Upper lobe of left lung (tissue), 6 donors: ENCODE data around the gene RC3H2. TPM values are rescaled to one million over a fixed set of nuclear protein-coding genes. Genes with fewer than 3 reads are reported as not detected.

ENCODE experiments used
- ATAC-seq, 2 donors: fragments of 200-7000 bp; cut with Tn5 transposase; one replicate each; pipeline ENCODE4 v1.9.1; 2022; ENCODE audit warnings: mild to moderate bottlenecking in 2 of 2, moderate library complexity in 2 of 2; ENCODE audit not compliant: low FRiP score in 2 of 2
- DNase-seq, 2 donors: peaks; one replicate each; pipeline ENCODE4 v3.0.0-alpha.2; 2019 to 2020
- H3K27ac ChIP-seq, 4 donors: fragments of 200-600 bp; sonication (generic); one replicate each; pipeline ENCODE4 v1.5.1; 2016 to 2019
- H3K27me3 ChIP-seq, 4 donors: fragments of 200-600 bp; sonication (generic); one replicate each; pipeline ENCODE4 v1.5.1; 2017 to 2019
- H3K36me3 ChIP-seq, 4 donors: fragments of 200-600 bp; sonication (generic); one replicate each; pipeline ENCODE4 v1.5.1; 2016 to 2019
- H3K4me1 ChIP-seq, 4 donors: fragments of 200-600 bp; sonication (generic); one replicate each; pipeline ENCODE4 v1.5.1; 2018 to 2019
- H3K4me3 ChIP-seq, 4 donors: fragments of 200-600 bp; sonication (generic); one replicate each; pipeline ENCODE4 v1.5.1; 2017 to 2019; ENCODE audit warnings: mild to moderate bottlenecking in 2 of 4, moderate library complexity in 1 of 4
- H3K9me3 ChIP-seq, 4 donors: fragments of 200-600 bp; sonication (generic); one replicate each; pipeline ENCODE4 v1.5.1; 2018 to 2019
- EP300 ChIP-seq, 4 donors: sonication (generic); formaldehyde crosslinking; IDR thresholded peaks; one replicate each; pipeline ENCODE4 v1.5.1; 2017; ENCODE audit warnings: antibody characterized with exemption in 4 of 4, control low read depth in 2 of 4
- POLR2A ChIP-seq, 4 donors: fragments of 450-650 bp; IDR thresholded peaks; one replicate each; pipeline ENCODE4 v1.5.1; 2016 to 2017; ENCODE audit warnings: antibody characterized with exemption in 4 of 4, mild to moderate bottlenecking in 2 of 4
- POLR2AphosphoS5 ChIP-seq, 2 donors: sonication (generic); formaldehyde crosslinking; IDR thresholded peaks; one replicate each; pipeline ENCODE4 v1.5.1; 2017; ENCODE audit warnings: antibody characterized with exemption in 2 of 2
- WGBS, 2 donors: methylation state at CpG; one replicate each; pipeline ENCODE4 v1.1.5; 2017 to 2018; 5-methylcytosine and 5-hydroxymethylcytosine counted together
- small RNA-seq, 4 donors: library from RNA; depleted of rRNA; stranded (forward); fragments of <200 nt; gene quantifications; one replicate each; pipeline ENCODE3, GENCODE V24; 2016
- total RNA-seq, 6 donors: library from RNA; depleted of rRNA in 4 of 6; stranded (reverse); fragments of >200 nt in 4 of 6; gene quantifications; one replicate each; pipeline versions ENCODE4 v1.1.0 to v1.2.1, GENCODE V29; 2016 to 2021
- TF ChIP-seq, protein P1 (sequence below), 6 experiments: fragments of 450-650 bp in 4 of 6; fragments of 200-600 bp in 2 of 6; sonication (generic) in 2 of 6; IDR thresholded peaks; one replicate each; pipeline ENCODE4 v1.5.1; 2016 to 2019; ENCODE audit warnings: antibody characterized with exemption in 6 of 6
- donor health status: DM: no; HTN: no; CAD: no; lungs with moderate emphysema.
- donor health status: DM: no; HTN: yes; CAD: no; lungs with severe emphysema.

The RC3H2 gene
- total RNA-seq, 6 donors from 2014 or later: 23.9 to 65.0 (median 40.2) TPM

DNA sequence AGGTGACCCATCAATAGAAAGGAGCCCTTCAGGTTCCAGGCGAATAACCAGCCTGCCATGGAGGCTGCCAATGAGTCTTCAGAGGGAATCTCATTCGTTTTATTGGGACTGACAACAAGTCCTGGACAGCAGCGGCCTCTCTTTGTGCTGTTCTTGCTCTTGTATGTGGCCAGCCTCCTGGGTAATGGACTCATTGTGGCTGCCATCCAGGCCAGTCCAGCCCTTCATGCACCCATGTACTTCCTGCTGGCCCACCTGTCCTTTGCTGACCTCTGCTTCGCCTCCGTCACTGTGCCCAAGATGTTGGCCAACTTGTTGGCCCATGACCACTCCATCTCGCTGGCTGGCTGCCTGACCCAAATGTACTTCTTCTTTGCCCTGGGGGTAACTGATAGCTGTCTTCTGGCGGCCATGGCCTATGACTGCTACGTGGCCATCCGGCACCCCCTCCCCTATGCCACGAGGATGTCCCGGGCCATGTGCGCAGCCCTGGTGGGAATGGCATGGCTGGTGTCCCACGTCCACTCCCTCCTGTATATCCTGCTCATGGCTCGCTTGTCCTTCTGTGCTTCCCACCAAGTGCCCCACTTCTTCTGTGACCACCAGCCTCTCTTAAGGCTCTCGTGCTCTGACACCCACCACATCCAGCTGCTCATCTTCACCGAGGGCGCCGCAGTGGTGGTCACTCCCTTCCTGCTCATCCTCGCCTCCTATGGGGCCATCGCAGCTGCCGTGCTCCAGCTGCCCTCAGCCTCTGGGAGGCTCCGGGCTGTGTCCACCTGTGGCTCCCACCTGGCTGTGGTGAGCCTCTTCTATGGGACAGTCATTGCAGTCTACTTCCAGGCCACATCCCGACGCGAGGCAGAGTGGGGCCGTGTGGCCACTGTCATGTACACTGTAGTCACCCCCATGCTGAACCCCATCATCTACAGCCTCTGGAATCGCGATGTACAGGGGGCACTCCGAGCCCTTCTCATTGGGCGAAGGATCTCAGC, 104.8 kb downstream of the RC3H2 start, which contains the start of gene OR1K1:
Gene OR1K1 (plus strand): TSS at position 58 of the 995 bp plus-strand sequence. CDS start 0 bp downstream, at position 58.
- no peaks in the 10 kb centered on the region for H3K4me1 ChIP-seq
- TF ChIP-seq POLR2AphosphoS5 (IDR thresholded peaks at IDR 0.05) (no peak), EP300 (IDR thresholded peaks at IDR 0.05) (no peak), POLR2A (IDR thresholded peaks at IDR 0.05) (no peak)
- TF ChIP-seq, protein P1, sequence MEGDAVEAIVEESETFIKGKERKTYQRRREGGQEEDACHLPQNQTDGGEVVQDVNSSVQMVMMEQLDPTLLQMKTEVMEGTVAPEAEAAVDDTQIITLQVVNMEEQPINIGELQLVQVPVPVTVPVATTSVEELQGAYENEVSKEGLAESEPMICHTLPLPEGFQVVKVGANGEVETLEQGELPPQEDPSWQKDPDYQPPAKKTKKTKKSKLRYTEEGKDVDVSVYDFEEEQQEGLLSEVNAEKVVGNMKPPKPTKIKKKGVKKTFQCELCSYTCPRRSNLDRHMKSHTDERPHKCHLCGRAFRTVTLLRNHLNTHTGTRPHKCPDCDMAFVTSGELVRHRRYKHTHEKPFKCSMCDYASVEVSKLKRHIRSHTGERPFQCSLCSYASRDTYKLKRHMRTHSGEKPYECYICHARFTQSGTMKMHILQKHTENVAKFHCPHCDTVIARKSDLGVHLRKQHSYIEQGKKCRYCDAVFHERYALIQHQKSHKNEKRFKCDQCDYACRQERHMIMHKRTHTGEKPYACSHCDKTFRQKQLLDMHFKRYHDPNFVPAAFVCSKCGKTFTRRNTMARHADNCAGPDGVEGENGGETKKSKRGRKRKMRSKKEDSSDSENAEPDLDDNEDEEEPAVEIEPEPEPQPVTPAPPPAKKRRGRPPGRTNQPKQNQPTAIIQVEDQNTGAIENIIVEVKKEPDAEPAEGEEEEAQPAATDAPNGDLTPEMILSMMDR (IDR thresholded peaks at IDR 0.05): no peak
- H3K4me3 ChIP-seq: no peak within 1 kb of the TSS
- ATAC-seq: peak in 1 of 2 donors; percentile 59
- WGBS, 2 donors: 96 to 97% methylated on average over 21 to 29 of the region's 30 CpGs
- H3K36me3 ChIP-seq: no peaks in the 10 kb centered on the region
- no peak within 1 kb of the TSS for H3K27ac ChIP-seq
- H3K27me3 ChIP-seq: no peaks in the 10 kb centered on the region
- peak in 1 of 2 donors; percentile 50 for DNase-seq
- H3K9me3 ChIP-seq: no peaks in the 10 kb centered on the region

DNA sequence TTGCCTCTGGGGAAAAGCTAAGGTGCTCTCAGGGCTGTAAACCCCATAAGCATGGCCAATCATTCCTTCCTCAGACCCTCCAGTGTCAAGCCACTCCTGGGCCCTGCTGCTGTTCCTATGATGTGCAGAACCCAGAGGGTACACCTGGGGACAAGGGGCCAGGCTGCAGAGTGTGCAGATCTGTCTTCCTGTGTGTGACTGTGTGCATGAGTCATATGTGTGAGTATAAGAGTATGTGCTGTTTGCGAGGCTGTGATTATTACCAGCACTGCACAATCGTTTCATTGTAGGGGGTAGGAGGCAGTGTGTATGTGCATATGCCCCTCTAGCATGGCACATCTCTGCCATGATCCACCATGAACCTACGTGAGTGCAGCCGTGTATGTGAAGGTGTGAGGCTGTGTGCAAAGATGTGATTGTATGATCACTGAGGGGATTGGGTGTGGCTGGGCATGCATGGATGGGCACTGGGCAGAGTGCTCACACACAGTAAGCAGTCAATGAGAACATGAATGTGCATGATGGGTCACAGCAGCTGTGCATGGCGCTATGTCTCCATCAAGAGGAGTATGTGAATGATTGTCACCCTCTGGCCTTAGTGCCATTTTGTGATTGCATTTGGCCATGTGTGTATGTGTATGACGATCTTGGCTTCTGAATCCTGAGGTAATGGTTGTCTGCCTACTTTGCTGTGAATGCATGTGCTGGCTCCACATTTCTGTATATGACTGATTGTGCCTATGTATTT, 107.7 kb downstream of the RC3H2 start:
- TF ChIP-seq POLR2AphosphoS5 (IDR thresholded peaks at IDR 0.05) (no peak), EP300 (IDR thresholded peaks at IDR 0.05) (no peak), POLR2A (IDR thresholded peaks at IDR 0.05) (no peak)
- TF ChIP-seq, protein P1 (IDR thresholded peaks at IDR 0.05): no peak
- WGBS, 2 donors: 81 to 95% methylated on average over 4 to 6 of the region's 6 CpGs

More for the DNA sequence above, 107.7 kb downstream of the RC3H2 start:
- H3K27ac ChIP-seq: no peak overlapping the region
- no peaks in the 10 kb centered on the region for H3K9me3 ChIP-seq
- no peak overlapping the region for H3K4me3 ChIP-seq
- no peaks in the 10 kb centered on the region for H3K27me3 ChIP-seq
- ATAC-seq: peak in 1 of 2 donors; percentile 55
- H3K36me3 ChIP-seq: no peaks in the 10 kb centered on the region
- no peak for DNase-seq
- no peaks in the 10 kb centered on the region for H3K4me1 ChIP-seq

Small RNA genes within 50 kb of the gene (small RNA-seq; reads per million reads assigned to genes)
- gene RNY1P15 (0 reads per million in 4 donors), gene SNORD90 (626 to 2,695 (median 2,095) reads per million in 4 donors)

Other genes starting within 250 kb of the RC3H2 start
- gene OR1B1, start 247.7 kb downstream of the RC3H2 start, total RNA-seq: under 1 TPM in 2 of 6 donors, not detected in 4; 0.23 to 0.55 TPM
- gene OR1L1, start 243.6 kb downstream of the RC3H2 start, total RNA-seq: not detected
- not detected for gene OR1L3, start 230.2 kb downstream of the RC3H2 start, total RNA-seq
- gene OR1L4, start 181.4 kb downstream of the RC3H2 start, total RNA-seq: not detected
- gene OR1L6, start 163.1 kb downstream of the RC3H2 start, total RNA-seq: not detected
- gene OR5C1, start 116.4 kb downstream of the RC3H2 start, total RNA-seq: not detected
- gene OR1K1, start 105.2 kb downstream of the RC3H2 start, total RNA-seq: not detected
- gene PDCL, start 76.8 kb downstream of the RC3H2 start, total RNA-seq: 10 to 100 TPM; 18.3 to 34.3 (median 25.2) TPM
- 10 to 100 TPM in 1 of 6 donors, 1 to 10 TPM in 5; 2.7 to 10.9 (median 7.1) TPM for gene ZBTB6, start 8.0 kb upstream of the RC3H2 start, total RNA-seq
- 1 to 10 TPM; 2.9 to 8.0 (median 5.2) TPM for gene ZBTB26, start 26.2 kb upstream of the RC3H2 start, total RNA-seq
- gene RABGAP1, start 35.7 kb upstream of the RC3H2 start, total RNA-seq: 100 to 1,000 TPM in 2 of 6 donors, 10 to 100 TPM in 4; 41.7 to 147 (median 62.6) TPM
- gene GPR21, start 128.3 kb upstream of the RC3H2 start, total RNA-seq: 1 to 10 TPM in 3 of 6 donors, not detected in 3; 1.6 to 3.1 (median 2.1) TPM